ENCODE measurements around the gene A2ML1.

The A2ML1 gene

DNA sequence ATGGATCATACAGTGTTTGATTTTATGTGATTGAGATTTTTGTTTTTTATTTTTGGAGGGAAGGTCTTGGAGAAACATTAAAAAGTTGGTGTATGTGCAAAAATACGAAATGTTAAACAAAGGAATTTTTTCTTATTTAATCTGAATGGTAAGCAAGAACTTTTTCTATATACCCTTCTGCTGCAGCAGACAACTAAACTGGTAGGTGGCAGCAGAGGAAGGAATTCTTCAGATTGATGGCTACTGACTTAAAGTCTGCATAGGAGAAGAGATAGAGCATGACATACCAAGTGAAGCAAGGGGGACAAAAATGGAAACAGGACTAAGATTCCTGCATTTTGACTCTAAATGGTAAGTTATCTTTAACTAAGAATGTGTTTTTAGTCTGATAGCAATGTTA, 42.0 kb upstream of the A2ML1 start:
- no peaks in the 10 kb centered on the region for H3K4me1 ChIP-seq (ENCODE audit: control insufficient read depth in 1 of 2, insufficient read depth in 2 of 2, low read length in 2 of 2)
- H3K79me2 ChIP-seq (ENCODE audit: control insufficient read depth, insufficient read depth, low read length, poor library complexity) = no peaks in the 10 kb centered on the region
- no peak overlapping the region for H4K91ac ChIP-seq (ENCODE audit: low read depth, low read length)
- no peak overlapping the region for H2BK120ac ChIP-seq (ENCODE audit: insufficient read depth, low read length, poor library complexity)
- H2AK5ac ChIP-seq (ENCODE audit: low read length) = no peak overlapping the region
- 100% methylated on average over 1 of the region's 1 CpG for WGBS (ENCODE audit: extremely low coverage, insufficient coverage, insufficient read length)
- H3K27me3 ChIP-seq (ENCODE audit: insufficient read depth, low read length) = no peaks in the 10 kb centered on the region
- peak; percentile 30 to 62 for DNase-seq
- no peak overlapping the region for H3K18ac ChIP-seq (ENCODE audit: low read length)
- no peak overlapping the region for H4K12ac ChIP-seq (ENCODE audit: low read depth, low read length)
- H3K14ac ChIP-seq (ENCODE audit: low read length) = no peak overlapping the region
- H3K9ac ChIP-seq (ENCODE audit: low read length) = no peak overlapping the region
- H3K23ac ChIP-seq (ENCODE audit: low read length) = no peak overlapping the region
- no peak overlapping the region for H2BK12ac ChIP-seq (ENCODE audit: low read length)
- H3K36me3 ChIP-seq (ENCODE audit: control insufficient read depth in 1 of 2, insufficient read depth in 2 of 2, low read length in 2 of 2) = peaks cover 8 to 20% of the 10 kb centered on the region in 2 experiments
- no peak overlapping the region for H3K4me3 ChIP-seq (ENCODE audit: low read depth, low read length)
- H3K4me2 ChIP-seq (ENCODE audit: low read length) = no peak overlapping the region
- no peak overlapping the region for H3K27ac ChIP-seq (ENCODE audit: low read depth, low read length)
- H2BK5ac ChIP-seq (ENCODE audit: low read depth, low read length, poor library complexity) = no peak overlapping the region
- no peak overlapping the region for H4K8ac ChIP-seq (ENCODE audit: low read depth, low read length)
- H3K9me3 ChIP-seq (ENCODE audit: insufficient read depth, low read depth, low read length) = no peaks in the 10 kb centered on the region
- no peak overlapping the region for H3K4ac ChIP-seq (ENCODE audit: low read depth, low read length)
- H2AFZ ChIP-seq (ENCODE audit: insufficient read depth, low read length, poor library complexity) = no peak overlapping the region
- no peaks in the 10 kb centered on the region for H3K79me1 ChIP-seq (ENCODE audit: low read length)

DNA sequence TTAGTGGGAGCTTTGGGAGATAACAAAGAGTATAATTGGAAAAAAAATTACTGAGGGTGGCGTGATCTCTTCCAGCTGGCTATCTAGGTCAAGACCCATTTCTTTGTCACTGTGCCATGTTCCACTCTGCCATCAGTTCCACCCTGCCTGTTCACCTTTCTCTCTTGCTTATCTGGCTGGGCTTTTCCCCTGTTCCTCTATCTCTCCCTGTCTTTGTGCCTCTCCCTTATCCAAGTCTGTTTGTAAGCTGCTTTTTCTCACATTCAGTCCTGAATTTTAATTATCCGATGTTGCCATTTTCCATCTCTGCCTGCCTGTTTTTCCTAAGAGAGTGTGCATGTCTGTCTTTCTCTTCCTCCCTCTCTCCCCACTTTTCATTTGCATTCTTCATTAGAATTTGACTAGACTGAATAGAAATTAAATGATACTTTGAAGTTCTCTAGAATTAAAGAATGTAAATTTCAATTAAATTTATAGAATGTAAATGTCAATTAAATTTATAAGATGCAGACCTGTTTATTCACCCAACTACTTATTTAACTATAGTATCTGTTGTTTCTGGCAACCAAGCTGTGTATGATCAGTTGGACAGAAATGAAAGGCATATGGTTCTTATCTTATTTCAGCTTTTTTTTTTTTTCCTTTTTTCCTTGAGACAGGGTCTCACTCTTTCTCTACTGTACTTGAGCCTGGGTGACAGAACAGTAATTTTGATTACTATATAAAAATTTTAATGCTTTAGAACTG, 40.9 kb upstream of the A2ML1 start:
- Histone ChIP-seq H3K9ac (ENCODE audit: low read length) (no peak overlapping the region), H3K18ac (ENCODE audit: low read length) (no peak overlapping the region), H3K14ac (ENCODE audit: low read length) (no peak overlapping the region), H4K12ac (ENCODE audit: low read depth, low read length) (no peak overlapping the region), H3K4ac (ENCODE audit: low read depth, low read length) (no peak overlapping the region), H3K23ac (ENCODE audit: low read length) (peak overlapping the region; percentile 40), H3K4me3 (ENCODE audit: low read depth, low read length) (no peak overlapping the region), H3K9me3 (ENCODE audit: insufficient read depth, low read depth, low read length) (peaks cover 3% of the 10 kb centered on the region), H2BK5ac (ENCODE audit: low read depth, low read length, poor library complexity) (no peak overlapping the region), H3K4me1 (ENCODE audit: control insufficient read depth in 1 of 2, insufficient read depth in 2 of 2, low read length in 2 of 2) (no peaks in the 10 kb centered on the region), H2AFZ (ENCODE audit: insufficient read depth, low read length, poor library complexity) (no peak overlapping the region), H3K27ac (ENCODE audit: low read depth, low read length) (no peak overlapping the region), H4K8ac (ENCODE audit: low read depth, low read length) (no peak overlapping the region), H3K79me1 (ENCODE audit: low read length) (no peaks in the 10 kb centered on the region), H3K36me3 (ENCODE audit: control insufficient read depth in 1 of 2, insufficient read depth in 2 of 2, low read length in 2 of 2) (peaks cover 8 to 20% of the 10 kb centered on the region in 2 experiments), H3K79me2 (ENCODE audit: control insufficient read depth, insufficient read depth, low read length, poor library complexity) (no peaks in the 10 kb centered on the region), H3K4me2 (ENCODE audit: low read length) (no peak overlapping the region), H2BK120ac (ENCODE audit: insufficient read depth, low read length, poor library complexity) (no peak overlapping the region), H3K27me3 (ENCODE audit: insufficient read depth, low read length) (no peaks in the 10 kb centered on the region), H2BK12ac (ENCODE audit: low read length) (no peak overlapping the region), H4K91ac (ENCODE audit: low read depth, low read length) (no peak overlapping the region), H2AK5ac (ENCODE audit: low read length) (no peak overlapping the region)
- DNase-seq = no peak
- WGBS (ENCODE audit: extremely low coverage, insufficient coverage, insufficient read length) = no CpG with 5 or more reads among the region's 2 CpGs

DNA sequence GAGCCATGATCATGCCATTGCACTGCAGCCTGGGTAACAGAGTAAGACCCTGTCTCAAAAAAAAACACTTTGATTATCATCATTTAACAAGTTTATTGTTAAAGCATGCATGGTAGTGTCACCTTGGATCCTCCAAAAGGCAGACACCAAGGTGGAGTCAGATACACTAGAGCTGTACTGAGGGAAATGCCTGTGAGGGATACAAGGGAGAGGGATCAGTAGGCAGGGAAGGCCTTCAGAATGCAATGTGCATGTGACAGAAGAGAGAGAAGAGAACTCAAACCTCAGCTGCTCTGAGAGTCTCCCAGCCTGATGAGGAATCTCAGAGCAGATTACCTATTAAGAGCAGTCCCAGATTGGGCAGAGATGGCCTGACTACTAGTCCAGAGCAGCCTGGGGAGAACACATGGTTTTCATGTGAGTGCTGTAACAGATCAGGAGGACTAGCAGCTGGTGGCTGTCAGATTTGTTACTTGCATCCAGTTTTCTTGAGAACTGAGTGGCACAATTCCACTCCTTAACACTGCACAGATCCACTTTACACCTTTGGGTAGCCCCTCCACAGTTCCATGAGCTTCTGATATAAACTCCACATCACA, 38.0 kb upstream of the A2ML1 start:
- Histone ChIP-seq H2BK5ac (ENCODE audit: low read depth, low read length, poor library complexity) (no peak overlapping the region), H3K4ac (ENCODE audit: low read depth, low read length) (no peak overlapping the region), H2BK12ac (ENCODE audit: low read length) (no peak overlapping the region), H3K18ac (ENCODE audit: low read length) (no peak overlapping the region), H4K8ac (ENCODE audit: low read depth, low read length) (no peak overlapping the region), H3K27ac (ENCODE audit: low read depth, low read length) (no peak overlapping the region), H2AFZ (ENCODE audit: insufficient read depth, low read length, poor library complexity) (no peak overlapping the region), H3K36me3 (ENCODE audit: control insufficient read depth in 1 of 2, insufficient read depth in 2 of 2, low read length in 2 of 2) (peaks cover 6 to 16% of the 10 kb centered on the region in 2 experiments), H4K12ac (ENCODE audit: low read depth, low read length) (no peak overlapping the region), H4K91ac (ENCODE audit: low read depth, low read length) (no peak overlapping the region), H3K27me3 (ENCODE audit: insufficient read depth, low read length) (no peaks in the 10 kb centered on the region), H3K9me3 (ENCODE audit: insufficient read depth, low read depth, low read length) (peaks cover 3% of the 10 kb centered on the region), H3K9ac (ENCODE audit: low read length) (no peak overlapping the region), H3K4me2 (ENCODE audit: low read length) (no peak overlapping the region), H3K14ac (ENCODE audit: low read length) (no peak overlapping the region), H2AK5ac (ENCODE audit: low read length) (no peak overlapping the region), H3K79me2 (ENCODE audit: control insufficient read depth, insufficient read depth, low read length, poor library complexity) (no peaks in the 10 kb centered on the region), H3K79me1 (ENCODE audit: low read length) (no peaks in the 10 kb centered on the region), H2BK120ac (ENCODE audit: insufficient read depth, low read length, poor library complexity) (no peak overlapping the region), H3K23ac (ENCODE audit: low read length) (no peak overlapping the region), H3K4me1 (ENCODE audit: control insufficient read depth in 1 of 2, insufficient read depth in 2 of 2, low read length in 2 of 2) (peaks cover 0 to under 1% of the 10 kb centered on the region in 2 experiments), H3K4me3 (ENCODE audit: low read depth, low read length) (no peak overlapping the region)
- DNase-seq = no peak

DNA sequence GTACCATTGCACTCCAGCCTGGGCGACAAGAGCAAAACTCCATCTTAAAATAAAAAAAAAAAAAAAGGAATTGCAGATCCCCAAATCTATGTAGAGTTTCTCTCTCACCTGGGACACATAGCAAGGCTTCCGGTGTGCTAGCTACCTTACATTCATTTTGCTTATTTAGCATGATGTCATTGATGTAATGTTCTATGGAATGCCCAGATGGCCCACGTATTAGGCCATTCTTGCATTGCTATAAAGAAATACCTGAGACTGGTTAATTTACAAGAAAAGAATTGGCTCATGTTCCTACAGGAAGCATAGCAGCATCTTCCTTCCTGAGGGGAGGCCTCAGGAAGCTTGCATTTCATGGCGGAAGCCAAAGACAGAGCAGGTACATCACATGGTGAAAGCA, 36.9 kb upstream of the A2ML1 start:
- Histone ChIP-seq H2AK5ac (ENCODE audit: low read length) (no peak overlapping the region), H3K36me3 (ENCODE audit: control insufficient read depth in 1 of 2, insufficient read depth in 2 of 2, low read length in 2 of 2) (peaks cover 6 to 16% of the 10 kb centered on the region in 2 experiments), H3K79me1 (ENCODE audit: low read length) (no peaks in the 10 kb centered on the region), H3K9ac (ENCODE audit: low read length) (peak overlapping the region; percentile 76), H3K27me3 (ENCODE audit: insufficient read depth, low read length) (no peaks in the 10 kb centered on the region), H3K23ac (ENCODE audit: low read length) (no peak overlapping the region), H2BK120ac (ENCODE audit: insufficient read depth, low read length, poor library complexity) (no peak overlapping the region), H2BK12ac (ENCODE audit: low read length) (no peak overlapping the region), H3K27ac (ENCODE audit: low read depth, low read length) (no peak overlapping the region), H2BK5ac (ENCODE audit: low read depth, low read length, poor library complexity) (no peak overlapping the region), H3K9me3 (ENCODE audit: insufficient read depth, low read depth, low read length) (peaks cover 3% of the 10 kb centered on the region), H3K4me3 (ENCODE audit: low read depth, low read length) (no peak overlapping the region), H3K4me2 (ENCODE audit: low read length) (no peak overlapping the region), H2AFZ (ENCODE audit: insufficient read depth, low read length, poor library complexity) (no peak overlapping the region), H3K18ac (ENCODE audit: low read length) (no peak overlapping the region), H3K4me1 (ENCODE audit: control insufficient read depth in 1 of 2, insufficient read depth in 2 of 2, low read length in 2 of 2) (peaks cover 0 to 4% of the 10 kb centered on the region in 2 experiments), H4K8ac (ENCODE audit: low read depth, low read length) (no peak overlapping the region), H4K12ac (ENCODE audit: low read depth, low read length) (no peak overlapping the region), H3K14ac (ENCODE audit: low read length) (no peak overlapping the region), H3K79me2 (ENCODE audit: control insufficient read depth, insufficient read depth, low read length, poor library complexity) (no peaks in the 10 kb centered on the region), H3K4ac (ENCODE audit: low read depth, low read length) (no peak overlapping the region), H4K91ac (ENCODE audit: low read depth, low read length) (no peak overlapping the region)
- WGBS (ENCODE audit: extremely low coverage, insufficient coverage, insufficient read length) = no CpG with 5 or more reads among the region's 4 CpGs
- DNase-seq = peak; percentile 25 to 69
